OCI-LY1 (cell line): ENCODE results near the gene RABL2B.
"Not testable (repeated sequence)": the region's sequence is repeated elsewhere in the genome, so short reads cannot be mapped to it uniquely, and the experiment has no call there.

Source experiments
- H2AFZ ChIP-seq: fragments of 200-600 bp; sonication (generic), shearing (Covaris generic); 2 replicates; pipeline ENCODE4 v1.6.0; 2014; ENCODE audit warnings: antibody characterized with exemption, mild to moderate bottlenecking, low read length
- H3F3A ChIP-seq: fragments of 200-600 bp; sonication (generic), shearing (Covaris generic); 2 replicates; pipeline ENCODE4 v1.6.0; 2014; ENCODE audit warnings: mild to moderate bottlenecking, antibody characterized with exemption, low read length, moderate library complexity; ENCODE audit not compliant: insufficient read depth
- H3K27ac ChIP-seq: fragments of 200-600 bp; sonication (generic); 2 replicates; pipeline ENCODE4 v1.5.1; 2014; ENCODE audit warnings: low read length, mixed run types, mild to moderate bottlenecking, low read depth; ENCODE audit not compliant: poor library complexity, severe bottlenecking
- H3K27me3 ChIP-seq: fragments of 200-600 bp; sonication (generic); 2 replicates; pipeline ENCODE4 v1.6.0; 2014; ENCODE audit warnings: antibody characterized with exemption, mild to moderate bottlenecking, low read length, moderate library complexity; ENCODE audit not compliant: insufficient read depth
- H3K36me3 ChIP-seq: fragments of 200-600 bp; sonication (generic); 2 replicates; pipeline ENCODE4 v1.6.1; 2014; ENCODE audit warnings: mild to moderate bottlenecking, antibody characterized with exemption, low read length, moderate library complexity, mixed read lengths; ENCODE audit not compliant: insufficient read depth
- H3K4me1 ChIP-seq: fragments of 200-600 bp; sonication (generic); 2 replicates; pipeline ENCODE4 v1.5.1; 2014; ENCODE audit warnings: mild to moderate bottlenecking, low read length, moderate library complexity; ENCODE audit not compliant: insufficient read depth, severe bottlenecking
- H3K4me2 ChIP-seq: fragments of 200-600 bp; sonication (generic), shearing (Covaris generic); 2 replicates; pipeline ENCODE4 v1.6.1; 2014; ENCODE audit warnings: low read length
- H3K4me3 ChIP-seq: fragments of 200-600 bp; sonication (generic); 2 replicates; pipeline ENCODE4 v1.5.1; 2014; ENCODE audit warnings: low read length, low read depth, mild to moderate bottlenecking, mixed read lengths; ENCODE audit not compliant: poor library complexity, severe bottlenecking
- H3K79me2 ChIP-seq: fragments of 200-600 bp; shearing (Covaris generic); 2 replicates; pipeline ENCODE4 v1.6.1; 2016; ENCODE audit warnings: mixed run types, low read length, mixed read lengths; ENCODE audit not compliant: insufficient read depth
- H3K9ac ChIP-seq: fragments of 200-600 bp; sonication (generic), shearing (Covaris generic); 2 replicates; pipeline ENCODE4 v1.6.1; 2014; ENCODE audit warnings: mild to moderate bottlenecking, low read length, mixed read lengths
- H3K9me2 ChIP-seq: fragments of 200-600 bp; sonication (generic), shearing (Covaris generic); 2 replicates; pipeline ENCODE4 v1.6.1; 2014; ENCODE audit warnings: low read depth, mild to moderate bottlenecking, low read length, mixed read lengths
- H3K9me3 ChIP-seq: fragments of 200-600 bp; shearing (Covaris generic); 2 replicates; pipeline ENCODE4 v1.6.1; 2014; ENCODE audit warnings: low read length, mixed read lengths
- H4K20me1 ChIP-seq: fragments of 200-600 bp; sonication (generic), shearing (Covaris generic); 2 replicates; pipeline ENCODE4 v1.6.0; 2016; ENCODE audit warnings: mild to moderate bottlenecking, low read length; ENCODE audit not compliant: insufficient read depth

The RABL2B gene

DNA sequence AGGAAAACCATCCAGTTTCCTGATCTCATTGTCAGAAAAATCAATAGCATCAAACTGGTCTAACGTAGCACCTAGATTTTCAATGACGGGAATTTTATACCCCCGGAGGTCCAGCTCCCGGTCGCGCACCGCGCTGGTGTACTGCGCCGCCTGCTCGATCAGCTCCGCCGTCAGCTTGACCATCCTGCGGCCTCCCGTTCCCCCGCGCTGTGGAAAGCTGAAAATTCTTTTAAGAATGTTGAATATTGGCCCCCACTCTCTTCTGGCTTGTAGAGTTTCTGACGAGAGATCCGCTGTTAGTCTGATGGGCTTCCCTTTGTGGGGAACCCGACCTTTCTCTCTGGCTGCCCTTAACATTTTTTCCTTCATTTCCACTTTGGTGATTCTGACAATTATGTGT lies 28.2 kb downstream of the RABL2B start:
- not testable (repeated sequence) for H3F3A ChIP-seq, H3K27ac ChIP-seq, H3K79me2 ChIP-seq, H3K9me2 ChIP-seq, H3K4me3 ChIP-seq, H3K9ac ChIP-seq, H3K36me3 ChIP-seq, H3K27me3 ChIP-seq, H3K4me2 ChIP-seq, H3K9me3 ChIP-seq, H3K4me1 ChIP-seq, H2AFZ ChIP-seq, H4K20me1 ChIP-seq

DNA sequence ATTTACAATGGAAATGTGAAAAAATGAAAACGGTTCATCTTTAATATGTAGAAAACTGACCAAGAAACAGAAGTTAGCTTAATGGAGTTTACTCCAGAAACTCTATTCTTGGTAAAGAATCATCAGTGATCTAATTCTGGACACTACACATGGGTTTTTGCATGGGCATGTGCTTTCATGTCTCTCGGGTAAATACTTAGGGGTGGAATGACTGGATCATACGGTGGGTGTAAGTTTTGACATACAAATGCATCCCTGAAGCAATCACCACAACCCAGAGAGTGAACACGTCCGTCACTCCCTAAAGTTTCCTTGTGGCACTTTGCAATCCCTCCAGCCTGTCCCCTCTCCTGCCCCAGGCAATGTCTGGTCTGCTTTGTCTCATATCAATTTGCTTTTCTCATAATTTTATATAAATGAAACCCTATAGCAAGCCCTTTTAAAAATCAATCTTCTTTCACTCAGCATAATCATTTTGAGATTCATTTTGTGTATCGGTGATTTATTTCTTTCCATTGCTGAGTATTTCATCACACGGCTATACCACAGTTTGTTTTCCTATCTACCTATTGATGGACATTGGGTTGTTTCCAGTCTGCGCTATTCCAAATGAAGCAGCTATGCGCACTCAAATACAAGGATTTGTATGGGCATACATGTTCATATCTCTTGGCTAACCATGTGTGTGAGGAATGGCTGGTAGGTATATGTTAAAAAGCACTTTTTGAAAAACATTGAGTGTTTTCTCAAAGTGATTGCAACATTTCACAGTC lies 33.9 kb downstream of the RABL2B start:
- not testable (repeated sequence) for H3K79me2 ChIP-seq, H3K27ac ChIP-seq, H3K27me3 ChIP-seq, H3K4me1 ChIP-seq, H3K4me3 ChIP-seq, H3K9me3 ChIP-seq, H3K36me3 ChIP-seq, H3K4me2 ChIP-seq, H4K20me1 ChIP-seq, H2AFZ ChIP-seq, H3K9me2 ChIP-seq, H3F3A ChIP-seq, H3K9ac ChIP-seq

GRCh38 chr22:50748630-50749029 lies 34.8 kb downstream of the RABL2B start:
- not testable (repeated sequence) for H3K9me2 ChIP-seq, H3K27ac ChIP-seq, H3K4me1 ChIP-seq, H3K36me3 ChIP-seq, H4K20me1 ChIP-seq, H2AFZ ChIP-seq, H3K4me3 ChIP-seq, H3K27me3 ChIP-seq, H3K9ac ChIP-seq, H3K79me2 ChIP-seq, H3K9me3 ChIP-seq, H3F3A ChIP-seq, H3K4me2 ChIP-seq

GRCh38 chr22:50747521-50747920 lies 35.9 kb downstream of the RABL2B start:
- not testable (repeated sequence) for H3K4me3 ChIP-seq, H3K27ac ChIP-seq, H4K20me1 ChIP-seq

GRCh38 chr22:50744424-50744823 lies 39.0 kb downstream of the RABL2B start:
- H3K27ac ChIP-seq, H3K9me2 ChIP-seq, H3K9me3 ChIP-seq, H3K4me3 ChIP-seq, H3K4me2 ChIP-seq, H3K9ac ChIP-seq, H3K79me2 ChIP-seq, H3K36me3 ChIP-seq, H3K27me3 ChIP-seq, H3K4me1 ChIP-seq, H3F3A ChIP-seq, H2AFZ ChIP-seq, H4K20me1 ChIP-seq: not testable (repeated sequence)

More at GRCh38 chr22:50747521-50747920, 35.9 kb downstream of the RABL2B start:
- not testable (repeated sequence) for H3K9me2 ChIP-seq, H2AFZ ChIP-seq, H3K9me3 ChIP-seq, H3K9ac ChIP-seq, H3K4me2 ChIP-seq, H3K36me3 ChIP-seq, H3K79me2 ChIP-seq, H3K27me3 ChIP-seq, H3K4me1 ChIP-seq, H3F3A ChIP-seq

GRCh38 chr22:50740714-50741113 lies 42.7 kb downstream of the RABL2B start:
- not testable (repeated sequence) for H3K79me2 ChIP-seq, H3K4me3 ChIP-seq, H4K20me1 ChIP-seq, H3K9ac ChIP-seq, H3K4me1 ChIP-seq, H3K27ac ChIP-seq, H3K9me3 ChIP-seq, H3K27me3 ChIP-seq, H3F3A ChIP-seq, H3K4me2 ChIP-seq, H2AFZ ChIP-seq, H3K36me3 ChIP-seq, H3K9me2 ChIP-seq
